ENCODE data around the gene AGAP1.

The AGAP1 gene

DNA sequence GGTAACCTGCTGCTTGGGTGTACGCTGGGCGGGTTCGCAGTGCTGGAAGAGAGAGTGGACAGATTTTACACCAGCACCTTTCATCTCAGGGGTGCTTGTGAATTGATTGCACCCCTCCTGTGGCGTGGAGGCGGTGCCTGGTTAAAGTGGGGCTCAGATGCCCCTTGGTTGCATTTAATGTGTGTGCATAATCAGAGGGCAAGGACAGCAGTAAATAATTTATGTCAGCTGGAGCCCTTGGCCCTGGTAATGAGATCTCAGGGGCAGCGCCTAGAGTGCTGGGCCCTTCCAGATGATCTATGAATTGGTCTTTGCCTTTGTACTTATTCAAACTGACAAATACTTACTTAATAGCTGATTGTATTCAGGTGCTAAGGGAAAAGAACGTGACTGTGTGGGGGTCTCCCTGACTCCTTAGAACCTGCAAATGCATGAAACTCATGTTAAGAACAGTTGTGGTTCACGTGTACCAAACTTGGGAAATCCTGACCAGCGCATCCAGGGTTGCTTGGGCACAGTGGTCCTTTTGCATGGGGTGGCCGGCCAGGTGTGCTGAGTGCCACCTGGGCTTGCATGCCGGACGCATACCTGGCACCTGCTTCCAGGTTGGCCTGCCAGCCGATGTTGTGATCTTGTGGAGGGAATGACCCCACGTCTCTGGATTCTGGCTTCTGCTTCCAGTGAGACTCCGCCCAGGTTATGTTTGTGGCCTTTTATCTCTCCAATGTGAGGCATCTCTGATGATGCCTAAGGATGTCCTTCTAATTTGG lies 118.5 kb downstream of the AGAP1 start:
- no peak for DNase-seq

GRCh38 chr2:235613649-235614048 lies 119.8 kb downstream of the AGAP1 start:
- no peak for DNase-seq

DNA sequence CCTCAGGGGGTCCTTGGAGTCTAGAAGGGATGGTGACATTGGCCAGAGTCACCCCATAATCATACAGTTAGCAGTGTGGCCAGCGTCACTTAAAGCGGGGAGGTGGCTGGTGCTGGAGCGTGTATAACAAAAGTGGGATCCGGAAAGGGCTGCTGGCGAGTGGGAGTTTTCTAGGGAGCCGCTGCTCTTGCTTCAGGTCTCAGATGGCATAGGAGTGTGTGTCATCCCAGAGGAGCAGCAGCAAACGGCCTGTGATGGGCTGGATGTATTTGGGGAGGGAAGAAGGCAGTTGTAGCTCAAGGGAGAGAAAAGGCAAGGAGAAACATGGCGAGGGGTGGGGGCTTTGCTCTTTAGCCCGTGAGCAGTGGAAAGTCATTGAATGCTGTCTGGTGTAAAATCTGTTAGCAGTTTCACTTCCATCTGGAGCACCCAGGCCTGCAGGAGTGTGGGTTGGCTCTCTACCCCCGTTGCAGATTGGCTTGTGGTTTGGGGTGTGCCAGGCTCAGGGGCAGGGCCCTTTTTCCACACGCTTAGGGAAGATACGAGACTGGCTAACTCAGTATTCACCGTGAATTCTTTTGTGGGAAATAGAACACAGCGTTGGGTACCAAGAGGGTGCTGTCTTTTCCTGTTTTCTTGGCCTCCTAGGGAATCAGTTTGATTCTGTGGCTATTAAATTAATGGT lies 120.5 kb downstream of the AGAP1 start:
- DNase-seq = no peak

- DNase-seq = no peak
These were observed 121.3 kb downstream of the AGAP1 start for GRCh38 chr2:235614900-235615712.

- no peak for DNase-seq
These were observed 123.0 kb downstream of the AGAP1 start for GRCh38 chr2:235616885-235617284.

GRCh38 chr2:235618039-235618438 lies 124.2 kb downstream of the AGAP1 start:
- no peak for DNase-seq

GRCh38 chr2:235619544-235619943 lies 125.7 kb downstream of the AGAP1 start:
- DNase-seq = no peak

- DNase-seq = no peak
These were observed 127.9 kb downstream of the AGAP1 start for GRCh38 chr2:235621736-235622135.

DNA sequence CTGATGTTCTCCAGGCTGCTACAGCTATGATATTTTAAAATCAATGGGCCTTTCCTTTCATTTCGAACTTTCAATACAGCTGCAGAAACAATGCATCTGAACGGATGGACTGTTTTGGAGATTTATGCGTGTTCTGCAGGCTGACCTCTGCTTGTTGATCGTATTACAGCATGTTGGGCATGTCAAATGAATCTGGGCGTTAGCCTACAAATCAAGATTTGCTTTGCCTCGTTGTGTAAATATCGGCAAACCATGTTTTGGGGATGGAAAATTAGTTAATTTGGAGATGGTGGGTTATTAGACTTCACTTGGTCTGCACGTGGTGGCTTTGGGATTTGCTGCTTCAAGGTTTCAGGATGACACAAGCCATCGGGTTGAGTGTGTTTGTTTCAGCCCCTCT lies 129.3 kb downstream of the AGAP1 start:
- DNase-seq = no peak

DNA sequence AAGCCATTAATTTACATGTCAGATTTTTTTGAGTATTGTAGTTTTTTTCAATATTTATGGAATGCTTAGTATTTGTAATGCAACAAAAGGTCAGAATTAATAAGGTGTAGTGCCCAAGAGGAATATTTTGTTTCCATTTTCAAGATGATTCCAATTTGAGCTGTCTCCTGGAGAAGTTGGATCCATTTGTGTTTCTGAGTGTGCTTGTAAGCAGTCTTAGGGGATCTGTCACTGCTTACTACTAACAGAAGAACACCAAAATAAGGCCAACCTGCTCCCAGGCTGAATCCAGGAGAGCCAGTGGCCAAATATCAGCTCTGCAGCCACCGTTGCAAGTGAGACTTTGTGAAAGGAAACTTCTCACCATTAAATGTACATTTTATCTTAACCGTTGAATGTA lies 129.9 kb downstream of the AGAP1 start:
- DNase-seq = no peak

GRCh38 chr2:235626658-235627057 lies 132.8 kb downstream of the AGAP1 start:
- DNase-seq = no peak

GRCh38 chr2:235627682-235628081 lies 133.8 kb downstream of the AGAP1 start:
- no peak for DNase-seq

DNA sequence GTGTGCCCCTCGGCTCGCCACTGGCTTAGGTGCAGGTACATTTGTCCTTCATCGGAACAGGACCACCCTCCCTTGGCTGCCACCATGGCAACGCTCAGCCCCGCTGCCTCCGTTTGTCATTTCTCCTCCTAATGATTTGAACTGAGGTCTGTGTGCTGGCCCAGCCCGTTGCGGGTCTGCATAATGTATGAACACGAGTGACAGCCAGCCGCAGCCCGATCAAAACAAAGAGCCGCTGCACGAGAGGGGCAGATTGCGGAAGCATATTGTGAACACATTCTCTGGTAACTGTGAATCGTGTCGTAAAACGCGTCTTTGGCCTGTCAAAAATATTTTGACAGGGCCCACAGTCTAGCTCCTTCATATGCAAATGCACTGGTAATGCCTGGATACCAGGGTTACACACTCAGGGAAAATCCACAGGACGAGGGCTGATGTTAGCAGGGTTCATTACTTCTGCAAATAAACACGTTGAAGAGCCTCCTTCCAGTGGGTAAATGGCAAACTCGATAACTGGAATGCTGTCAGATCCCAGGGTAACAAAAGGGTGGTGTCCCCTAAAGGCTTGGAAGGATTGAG lies 137.0 kb downstream of the AGAP1 start:
- no peak for DNase-seq

GRCh38 chr2:235634435-235635158 lies 140.8 kb downstream of the AGAP1 start:
- no peak for DNase-seq

DNA sequence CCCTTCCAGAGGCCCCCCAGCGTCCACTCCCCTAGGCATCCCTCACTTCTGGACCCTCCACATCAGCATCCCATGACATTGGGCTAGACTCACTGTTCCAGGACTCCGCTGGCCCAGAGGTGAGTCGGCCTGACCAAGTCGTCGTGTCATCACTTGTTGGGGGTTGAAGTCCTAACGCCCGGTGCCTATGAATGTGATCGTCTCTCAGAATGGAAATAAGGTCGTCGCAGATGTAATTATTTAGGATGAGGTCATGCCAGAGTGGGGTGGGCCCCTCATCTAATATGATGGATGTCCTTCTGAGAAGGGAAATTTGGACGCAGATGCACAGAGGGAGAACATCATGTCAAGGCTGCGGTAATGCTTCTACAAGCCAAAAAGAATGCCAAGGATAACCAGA lies 142.7 kb downstream of the AGAP1 start:
- DNase-seq = no peak

GRCh38 chr2:235637896-235638295 lies 144.1 kb downstream of the AGAP1 start:
- DNase-seq = no peak

DNA sequence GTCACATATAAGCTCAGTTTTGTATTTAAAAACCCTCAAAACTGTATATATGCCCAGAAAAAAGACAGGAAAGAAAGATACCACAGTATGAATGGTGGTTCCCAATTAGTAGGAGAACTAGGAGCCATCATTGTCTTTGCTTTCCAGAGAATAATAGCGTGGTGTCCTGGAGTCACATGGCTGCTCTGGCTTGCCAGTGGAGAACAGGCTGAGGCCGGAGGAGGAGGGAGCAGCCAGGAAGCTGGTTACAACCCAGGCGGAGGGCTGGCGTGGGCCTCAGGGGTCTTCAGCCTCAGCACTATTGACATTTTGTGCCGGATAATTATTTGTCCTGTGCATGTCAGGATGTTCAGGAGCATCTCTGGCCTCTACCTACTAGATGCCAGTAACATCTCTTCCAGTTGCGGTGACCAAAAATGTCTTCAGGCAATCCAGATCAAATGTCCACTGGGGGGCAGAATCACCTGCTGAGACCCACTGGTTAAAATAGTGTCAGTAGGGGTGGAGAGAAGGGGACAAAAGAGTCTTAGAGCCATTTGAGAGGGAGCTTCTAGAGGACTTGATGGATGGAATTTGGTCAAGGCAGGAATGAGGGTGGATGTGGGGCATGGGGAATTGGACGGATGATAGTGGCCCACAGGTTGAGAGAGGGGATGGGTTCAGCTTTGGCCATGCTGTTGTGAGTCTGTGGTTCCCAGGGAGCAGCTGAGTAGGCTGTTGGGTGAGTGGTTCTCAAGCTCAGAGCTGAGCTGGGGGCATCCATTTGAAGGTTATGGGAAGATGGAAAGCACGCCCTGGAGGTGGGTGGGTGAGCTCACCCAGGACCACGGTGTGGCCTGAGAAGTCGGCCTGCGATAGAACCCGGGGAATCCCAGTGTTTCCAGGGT lies 144.9 kb downstream of the AGAP1 start:
- DNase-seq = no peak

DNA sequence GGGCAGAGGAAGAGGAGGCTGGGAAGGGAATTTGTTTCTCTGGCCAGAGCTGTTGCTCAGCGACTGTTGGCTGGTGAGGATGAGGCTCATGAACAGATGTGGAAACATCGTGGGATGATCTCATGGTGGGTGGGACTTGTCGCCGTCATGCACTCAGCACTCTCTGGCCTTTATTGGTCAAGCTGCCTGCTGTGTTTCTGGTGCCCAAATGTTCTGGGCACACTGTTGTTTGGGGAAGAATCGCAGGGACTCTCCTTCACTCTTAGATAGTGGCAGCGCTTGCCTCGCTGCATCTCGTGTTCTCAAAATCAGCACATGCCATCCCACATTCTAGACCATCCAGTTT lies 145.6 kb downstream of the AGAP1 start:
- no peak for DNase-seq

GRCh38 chr2:235639885-235640284 lies 146.0 kb downstream of the AGAP1 start:
- no peak for DNase-seq

- DNase-seq = no peak
These were observed 146.5 kb downstream of the AGAP1 start for GRCh38 chr2:235640377-235640776.

GRCh38 chr2:235640926-235641723 lies 147.3 kb downstream of the AGAP1 start:
- no peak for DNase-seq
